ENCODE results near the gene LHX4.
A peak's percentile ranks its signal among the peaks of the same experiment; 100 is the strongest.

GRCh38 chr1:180230791-180231505 lies 884 bp downstream of the LHX4 start:
- no peak for TF ChIP-seq POLR2AphosphoS5 (IDR thresholded peaks at IDR 0.05)
- TF ChIP-seq CTCF (IDR thresholded peaks at IDR 0.05 in 8 of 11, conservative IDR thresholded peaks at IDR 0.05 in 3 of 11): peak in 1 of 11 experiments; percentile 16
- no peak for TF ChIP-seq POLR2A (IDR thresholded peaks at IDR 0.05)
